HG02885 (cell line): ENCODE measurements around the gene TDRD15.
A peak's percentile ranks its signal among the peaks of the same experiment; 100 is the strongest.
"Not testable (repeated sequence)": the region's sequence is repeated elsewhere in the genome, so short reads cannot be mapped to it uniquely, and the experiment has no call there.

Experiments used
- ATAC-seq: cut with Tn5 transposase; IDR thresholded peaks from one replicate; pipeline ENCODE4 v1.9.1; 2021; ENCODE audit warnings: mild to moderate bottlenecking; ENCODE audit not compliant: unreplicated experiment, poor library complexity

Gene TDRD15

DNA sequence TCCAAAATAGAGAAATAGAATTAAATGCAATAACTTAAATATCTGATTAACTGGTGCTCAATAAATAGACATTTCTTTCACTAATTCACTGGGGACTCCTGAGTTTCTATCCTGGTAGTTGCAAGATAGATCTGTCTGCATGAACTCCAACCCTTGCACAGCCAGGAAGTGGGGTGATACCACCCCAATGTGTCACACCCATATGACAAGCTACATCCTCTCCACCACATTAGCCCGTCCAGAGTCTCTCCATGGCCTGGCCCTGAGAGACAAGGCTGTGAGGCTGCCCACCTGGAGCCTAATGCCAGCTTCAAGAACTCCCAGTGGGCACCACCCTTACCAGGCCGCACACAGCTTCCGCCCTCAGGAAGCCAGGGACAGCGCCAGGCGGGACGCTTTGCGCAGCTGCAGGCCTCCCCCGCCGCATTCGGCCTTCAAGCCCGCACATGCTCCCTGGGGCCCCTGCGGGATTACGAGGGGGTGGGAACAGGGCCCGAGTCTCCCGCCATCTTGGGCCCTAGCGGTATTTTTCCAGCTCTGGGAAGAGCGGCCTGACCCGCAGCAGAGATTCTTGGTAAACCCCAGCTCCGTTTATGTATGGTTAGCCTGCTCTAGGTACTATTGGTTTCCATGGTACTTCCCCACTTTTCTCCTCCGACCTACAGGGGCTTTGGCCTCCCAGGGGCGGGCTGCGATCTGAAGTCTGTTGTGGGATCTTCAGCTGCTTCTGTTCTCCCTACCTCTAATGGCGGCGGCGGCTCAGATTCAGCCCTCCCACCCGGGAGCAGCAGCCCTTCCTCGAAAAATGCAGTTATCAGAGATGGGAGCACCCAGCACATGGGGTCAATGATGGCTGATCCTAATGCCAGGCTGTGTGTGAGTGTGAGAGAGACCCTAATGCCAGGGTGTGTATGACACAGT is at the start of gene TDRD15:
Gene TDRD15, plus strand, starts transcription at position 496 of the 921 bp plus-strand sequence. CDS start 13,500 bp downstream, outside the sequence.
- no peak for ATAC-seq

GRCh38 chr2:21078296-21078695 is 45.5 kb upstream of the TDRD15 start:
- ATAC-seq: no peak

DNA sequence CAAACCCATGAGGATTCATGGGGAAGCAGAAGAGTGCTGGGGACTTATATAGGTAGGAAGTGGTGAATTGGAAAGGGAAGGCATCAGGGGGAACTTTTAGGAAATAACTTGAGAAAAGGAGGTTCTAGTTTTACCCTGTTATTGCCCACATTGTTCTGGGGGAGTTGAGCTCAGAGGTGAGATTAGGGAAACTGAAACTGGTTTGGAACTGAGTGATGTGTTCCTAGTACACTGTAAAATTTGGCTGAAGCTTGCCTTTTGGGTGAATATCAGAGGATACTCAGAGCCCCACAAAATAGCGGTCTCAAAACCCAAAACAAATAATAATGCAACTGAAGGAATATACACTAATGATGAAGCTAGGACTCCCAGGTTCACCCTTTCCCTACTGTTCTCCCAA is 40.3 kb upstream of the TDRD15 start:
- ATAC-seq: no peak

DNA sequence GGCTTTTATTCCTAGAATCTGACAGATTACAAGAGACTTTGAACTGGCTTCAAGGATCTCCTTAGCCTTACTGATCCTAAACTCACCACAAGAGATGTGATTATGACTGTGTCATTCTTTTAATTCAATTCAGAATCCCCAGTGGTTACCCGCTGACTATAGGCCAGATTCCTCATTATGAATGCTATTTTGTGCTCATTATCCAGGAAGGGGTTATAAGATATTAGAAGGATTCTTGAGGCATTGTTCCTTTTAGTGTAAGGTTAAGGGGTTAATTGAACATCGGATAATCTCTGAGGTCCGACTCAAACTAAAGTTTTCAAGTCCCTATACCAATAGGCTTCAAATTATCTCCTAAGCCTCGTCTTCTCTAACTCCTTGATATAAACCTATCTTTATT is 39.4 kb upstream of the TDRD15 start:
- no peak for ATAC-seq

- no peak for ATAC-seq
Measured at GRCh38 chr2:21092308-21092869, 31.4 kb upstream of the TDRD15 start.

DNA sequence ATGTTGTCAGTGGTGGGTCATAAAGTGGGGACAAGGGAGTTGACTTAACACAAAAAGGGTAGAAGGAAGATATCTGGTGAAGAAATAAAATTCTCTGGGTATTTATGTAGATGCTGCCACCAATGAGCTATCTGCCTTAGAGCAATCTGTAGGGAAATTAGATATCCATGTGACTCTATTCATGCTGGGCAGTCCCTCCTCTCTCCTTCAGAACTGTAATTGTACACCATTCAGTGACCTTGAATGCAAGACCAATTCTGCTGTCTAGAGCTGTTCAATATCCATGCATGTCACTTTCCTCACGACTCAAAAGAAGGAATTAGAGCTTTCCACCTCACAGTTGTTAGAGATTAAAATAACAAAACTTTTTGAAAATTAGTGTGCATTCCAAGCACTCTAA is 28.6 kb upstream of the TDRD15 start:
- ATAC-seq: no peak

GRCh38 chr2:21095714-21096113 is 28.1 kb upstream of the TDRD15 start:
- no peak for ATAC-seq

DNA sequence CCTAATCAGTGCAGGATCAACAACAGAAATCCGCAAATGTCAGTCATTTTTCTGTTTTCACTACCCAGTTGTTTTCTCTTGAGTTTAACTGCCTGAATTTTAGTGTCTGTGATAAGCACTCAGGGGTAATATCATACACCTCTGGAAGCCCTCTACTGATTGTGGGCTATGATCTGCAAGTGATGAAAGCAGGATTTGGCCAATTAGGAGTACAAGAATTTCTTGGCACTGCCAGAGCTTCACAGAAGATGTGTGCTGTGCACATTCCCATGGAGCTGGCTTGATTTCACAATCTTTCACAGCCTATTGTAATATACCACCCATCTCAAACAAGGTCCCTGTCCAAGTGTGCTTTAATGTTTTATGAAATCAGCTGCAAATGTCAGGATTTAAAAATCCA is 27.3 kb upstream of the TDRD15 start:
- ATAC-seq: no peak

DNA sequence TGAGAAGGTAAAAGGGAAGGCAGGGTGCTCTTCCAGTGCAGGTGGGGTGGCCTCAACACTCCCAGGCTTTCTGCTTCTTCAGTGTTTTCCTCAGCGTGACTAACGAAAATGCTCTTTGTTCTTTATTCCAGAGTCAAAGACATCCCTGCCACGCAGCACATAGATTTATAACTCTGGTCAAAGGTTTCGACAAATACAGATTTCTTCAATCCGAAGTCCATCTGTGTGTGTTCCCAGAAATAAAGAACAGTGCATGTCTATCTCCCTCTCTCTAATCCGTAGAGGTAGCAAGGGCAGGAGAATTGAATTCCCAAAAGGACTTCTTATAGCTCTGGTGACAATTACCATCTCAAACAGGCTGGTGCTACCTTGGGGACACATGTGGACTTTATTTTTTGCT is 26.4 kb upstream of the TDRD15 start:
- no peak for ATAC-seq

GRCh38 chr2:21098294-21098693 is 25.5 kb upstream of the TDRD15 start:
- ATAC-seq: no peak

- no peak for ATAC-seq
Measured at GRCh38 chr2:21099281-21099907, 24.4 kb upstream of the TDRD15 start.

GRCh38 chr2:21101514-21102155 is 22.1 kb upstream of the TDRD15 start:
- ATAC-seq: not testable (repeated sequence)

- no peak for ATAC-seq
Measured at GRCh38 chr2:21102356-21102755, 21.4 kb upstream of the TDRD15 start.

- ATAC-seq: no peak
Measured at GRCh38 chr2:21103274-21103891, 20.4 kb upstream of the TDRD15 start.

DNA sequence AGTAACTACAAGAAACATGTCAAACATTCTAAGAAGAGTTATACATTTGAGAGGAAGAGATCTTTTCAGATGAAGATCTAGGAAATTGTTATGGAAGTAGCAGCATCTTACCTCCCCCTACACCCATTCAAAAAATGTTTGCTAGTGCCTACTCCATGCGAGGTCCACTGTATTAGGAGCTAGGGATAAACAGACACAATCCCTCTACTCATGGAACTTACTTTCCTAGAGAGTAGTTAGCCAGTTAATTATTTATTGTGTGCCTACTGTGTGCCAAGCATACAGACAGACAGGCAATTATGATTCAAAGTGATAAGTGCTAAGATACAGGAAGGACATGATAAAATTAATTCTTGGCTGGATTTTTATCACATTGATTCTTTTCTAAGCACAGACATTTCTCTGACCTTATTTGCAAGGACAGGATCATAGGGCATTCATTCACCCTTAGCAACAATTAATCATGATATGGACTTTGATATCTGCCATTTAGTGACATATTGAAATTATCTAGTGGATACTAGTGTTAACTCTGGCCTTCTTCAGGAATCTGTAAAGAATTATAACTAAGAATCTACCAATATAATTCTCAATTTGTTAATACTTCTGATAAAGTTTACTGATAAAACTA is 19.6 kb upstream of the TDRD15 start:
- ATAC-seq: no peak

DNA sequence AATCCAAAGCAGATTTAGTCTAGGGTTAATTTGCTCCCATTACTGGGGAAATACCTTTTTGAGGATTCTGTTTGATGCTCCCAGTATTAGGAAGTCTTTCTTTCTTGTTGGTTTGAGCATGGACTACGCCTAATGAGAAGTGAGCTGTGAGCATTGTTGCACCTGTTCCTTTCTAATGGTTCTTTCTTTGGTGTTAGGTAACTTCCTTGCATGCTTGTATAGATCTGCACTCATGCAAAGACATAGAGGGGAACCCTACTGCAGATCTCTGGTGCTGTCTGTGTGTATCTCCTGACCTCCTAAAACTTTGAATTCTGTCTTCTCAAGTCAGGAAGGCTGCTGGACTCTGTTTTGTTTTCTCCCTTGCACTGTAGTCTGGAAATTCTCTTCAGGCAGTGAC is 12.8 kb upstream of the TDRD15 start:
- ATAC-seq: no peak

DNA sequence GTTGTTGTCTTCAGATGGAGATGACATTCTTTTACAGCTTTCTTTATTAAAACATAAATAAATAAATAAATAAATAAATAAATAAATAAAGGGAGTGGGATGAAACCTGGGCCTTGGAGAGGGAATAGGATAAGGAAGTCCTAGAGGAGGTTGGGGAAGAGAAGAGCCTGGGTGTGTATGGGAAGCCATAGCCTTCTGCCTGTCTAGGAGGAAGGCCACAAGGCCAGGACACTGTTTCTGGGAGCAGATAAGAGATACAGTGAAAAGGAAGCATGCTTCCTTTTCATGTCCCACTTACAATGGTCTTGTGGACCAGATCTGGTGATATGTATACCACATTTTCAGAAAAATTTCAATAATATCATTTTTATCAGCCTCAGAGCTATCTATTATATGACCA is 6.1 kb upstream of the TDRD15 start:
- ATAC-seq: no peak

GRCh38 chr2:21118302-21118920 is 5.4 kb upstream of the TDRD15 start:
- ATAC-seq: peak; percentile 83

GRCh38 chr2:21131861-21132260 is 8.1 kb downstream of the TDRD15 start:
- no peak for ATAC-seq

GRCh38 chr2:21135585-21135984 is 11.8 kb downstream of the TDRD15 start:
- no peak for ATAC-seq
